ENCODE data around the gene THSD7B. TPM values are rescaled to one million over a fixed set of nuclear protein-coding genes. Genes with fewer than 3 reads are reported as not detected.

Gene THSD7B
- not detected in 5 replicates for total RNA-seq (2022; extraction: Qiagen RNA extraction)

GRCh38 chr2:136765256-136766072, at the start of gene THSD7B:
Gene THSD7B, plus strand, starts transcription at chr2:136765545. Its CDS starts 116,634 bp downstream, at chr2:136882179.

Measured in A549 treated with AZD2906 at 1 μM for 4 hours (cell line).